ENCODE measurements around the gene FILIP1L.
"Not testable (repeated sequence)": the region's sequence is repeated elsewhere in the genome, so short reads cannot be mapped to it uniquely, and the experiment has no call there.

FILIP1L gene

DNA sequence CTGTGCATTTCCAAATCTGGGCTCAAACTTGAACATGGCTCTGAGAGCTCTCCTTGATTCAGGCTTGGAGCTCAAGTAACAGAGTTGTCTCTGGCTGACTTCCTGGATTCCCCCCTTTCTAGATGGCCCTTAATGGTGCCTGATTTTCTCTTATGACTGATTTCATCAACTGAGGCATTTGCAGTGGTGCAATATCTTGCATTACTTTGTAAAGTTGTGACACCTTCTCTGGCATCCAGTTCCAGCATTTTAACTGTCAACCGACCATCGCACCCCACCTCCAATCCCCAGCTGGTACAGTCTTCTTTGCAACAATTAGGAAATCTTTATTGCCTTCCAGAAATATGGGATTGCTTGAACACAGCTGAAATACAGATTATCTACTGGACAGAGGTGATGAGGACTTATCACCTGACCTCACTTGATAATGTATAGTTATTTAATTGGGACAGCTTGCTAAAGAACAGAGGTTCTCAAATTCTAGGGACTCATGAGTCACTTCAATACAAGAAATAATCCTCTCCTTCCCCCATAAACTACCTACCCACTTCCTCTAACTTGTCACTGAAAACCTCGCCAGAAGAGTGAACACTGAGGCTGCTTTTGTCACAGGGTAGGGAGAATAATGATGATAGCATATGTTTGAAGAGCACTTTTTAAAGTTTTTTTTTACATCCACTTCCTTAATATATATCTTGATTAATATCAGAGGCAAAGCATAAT lies 41.8 kb downstream of the FILIP1L start:
- DNase-seq, result no peak

DNA sequence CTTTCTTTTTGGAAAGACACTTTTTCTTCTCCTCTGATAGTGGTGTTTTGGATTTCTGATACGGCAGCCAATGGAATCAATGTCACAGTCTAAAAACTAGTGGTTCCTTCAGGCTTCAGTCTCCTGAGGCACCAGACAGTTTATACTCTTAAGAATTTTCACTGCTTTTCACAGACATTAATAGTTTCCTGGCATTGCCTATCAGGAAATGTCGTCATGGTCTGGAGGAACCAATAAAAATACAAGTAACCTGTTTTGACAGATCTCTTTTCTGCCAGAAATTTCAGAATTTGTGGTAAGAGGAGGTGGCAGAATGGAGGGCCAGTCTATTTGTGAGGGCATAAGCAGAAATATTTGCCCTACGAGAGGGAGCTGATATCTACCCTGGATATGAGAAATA lies 44.8 kb downstream of the FILIP1L start:
- DNase-seq, result no peak

GRCh38 chr3:100068826-100069225 lies 45.5 kb downstream of the FILIP1L start:
- DNase-seq, result peak; percentile 79

- no peak for DNase-seq
Observed at GRCh38 chr3:100067589-100067988, 46.7 kb downstream of the FILIP1L start.

- no peak for DNase-seq
Observed at GRCh38 chr3:100063929-100064461, 50.3 kb downstream of the FILIP1L start.

DNA sequence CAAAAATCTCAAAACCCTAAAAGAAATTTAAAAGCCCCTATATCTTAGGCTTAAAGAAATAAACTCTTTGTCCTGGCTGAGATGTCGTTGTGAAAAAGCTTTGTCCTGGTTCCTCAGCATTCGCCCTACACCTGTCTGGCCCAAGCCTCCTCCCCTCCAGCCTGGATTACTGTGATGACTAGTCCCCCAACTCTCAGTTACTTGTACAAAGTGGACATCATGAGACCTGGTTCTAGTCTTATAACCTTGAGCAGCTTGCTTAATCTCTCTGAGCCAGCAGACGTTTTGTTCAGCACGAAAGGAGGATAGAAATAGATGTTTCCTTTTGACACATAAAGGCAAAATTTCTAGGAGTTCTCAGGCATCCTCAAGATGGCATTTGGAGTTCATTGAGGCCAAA lies 51.6 kb downstream of the FILIP1L start:
- no peak for DNase-seq

DNA sequence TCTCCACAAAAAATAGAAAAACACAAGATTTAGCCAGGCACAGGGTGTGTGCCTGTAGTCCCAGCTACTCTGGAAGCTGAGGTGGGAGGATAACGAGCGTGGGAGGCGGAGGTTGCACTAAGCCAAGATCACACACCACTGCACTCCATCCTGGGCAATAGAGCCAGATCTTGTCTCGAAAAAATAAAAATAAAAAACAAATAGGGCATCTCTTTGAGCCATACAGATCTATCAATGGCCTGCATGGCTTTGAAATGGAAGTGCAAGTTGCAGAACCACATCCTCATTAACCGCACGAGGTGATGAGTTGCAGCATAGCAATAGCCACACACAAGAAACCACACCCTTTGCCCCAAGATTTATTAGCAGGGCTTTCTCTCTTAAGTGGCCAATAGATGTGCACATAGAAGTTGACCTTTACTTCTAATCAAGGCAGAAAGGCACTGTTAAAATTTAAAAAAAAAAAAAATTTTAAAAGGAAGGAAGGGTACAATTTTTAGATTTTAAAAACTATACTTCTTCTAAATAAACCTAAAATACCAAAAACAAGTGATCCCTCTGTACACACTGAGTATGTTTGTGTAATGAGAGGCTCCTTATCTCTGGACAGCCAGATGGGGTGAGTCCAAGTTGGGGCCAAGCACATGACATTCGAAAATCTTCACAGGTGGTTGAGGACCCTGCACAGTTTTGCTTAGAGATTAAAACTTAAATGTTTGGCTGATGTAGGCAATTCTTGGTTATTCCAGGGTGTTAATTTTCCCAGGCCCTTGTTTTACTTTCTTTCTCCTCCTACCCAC lies 53.4 kb downstream of the FILIP1L start:
- no peak for DNase-seq

DNA sequence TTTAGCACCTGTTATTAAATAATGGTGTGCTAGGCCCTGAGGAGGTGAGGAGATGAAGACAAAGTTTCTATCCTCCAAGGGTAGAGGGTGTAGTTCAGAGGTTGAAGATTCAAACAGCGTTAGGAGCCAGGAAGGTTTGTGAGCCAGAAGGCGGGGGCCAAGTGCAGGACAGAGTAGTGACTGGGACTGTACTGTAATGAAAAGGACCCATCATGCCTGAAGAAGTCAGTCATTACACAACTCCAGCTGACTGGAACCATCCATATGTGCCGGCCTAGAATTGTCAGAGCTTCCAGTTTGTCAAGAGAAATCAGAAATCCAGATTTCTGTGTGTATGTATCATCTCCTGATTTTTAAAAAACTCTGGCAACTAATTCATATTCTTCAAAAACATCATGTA lies 54.8 kb downstream of the FILIP1L start:
- DNase-seq, result no peak

DNA sequence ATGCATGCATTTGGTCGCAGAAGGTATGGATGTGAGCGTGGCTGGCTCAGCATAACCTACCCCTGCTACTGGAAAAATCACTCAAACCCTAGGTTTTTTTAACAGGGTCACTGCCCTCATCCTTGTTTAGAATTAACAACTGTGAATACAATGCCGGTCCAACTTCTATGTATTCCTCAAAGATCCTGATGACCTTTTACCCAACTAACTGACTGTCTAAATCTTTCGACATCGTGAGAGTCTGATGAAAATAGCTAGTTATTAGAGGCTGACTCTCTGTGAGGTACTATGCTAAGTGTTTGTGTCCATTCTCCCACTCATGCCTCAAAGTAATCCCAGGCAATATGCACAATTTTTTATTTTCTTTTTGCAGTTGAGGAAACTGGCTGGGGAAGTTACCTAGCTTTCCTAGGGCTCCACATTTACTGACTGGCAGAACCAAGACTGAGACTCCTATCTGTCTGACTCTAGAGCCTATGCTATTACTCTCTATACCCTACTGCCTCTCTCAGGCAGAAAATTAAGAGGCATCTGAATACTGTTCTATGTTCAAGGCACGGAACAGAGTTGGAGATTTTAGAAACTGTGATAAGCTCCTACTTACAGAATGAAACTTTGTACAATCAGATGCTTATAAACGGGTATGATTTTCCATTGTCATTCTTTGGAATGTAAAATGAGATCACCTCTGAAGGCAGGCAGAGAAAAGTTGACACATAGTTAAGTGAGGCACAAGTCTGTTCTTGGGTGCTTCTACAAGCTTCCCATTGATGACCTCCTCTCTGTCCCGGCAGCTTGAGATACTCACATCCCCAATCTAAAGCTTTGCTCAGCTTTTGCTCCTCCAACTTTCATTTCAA lies 56.4 kb downstream of the FILIP1L start:
- DNase-seq, result no peak

DNA sequence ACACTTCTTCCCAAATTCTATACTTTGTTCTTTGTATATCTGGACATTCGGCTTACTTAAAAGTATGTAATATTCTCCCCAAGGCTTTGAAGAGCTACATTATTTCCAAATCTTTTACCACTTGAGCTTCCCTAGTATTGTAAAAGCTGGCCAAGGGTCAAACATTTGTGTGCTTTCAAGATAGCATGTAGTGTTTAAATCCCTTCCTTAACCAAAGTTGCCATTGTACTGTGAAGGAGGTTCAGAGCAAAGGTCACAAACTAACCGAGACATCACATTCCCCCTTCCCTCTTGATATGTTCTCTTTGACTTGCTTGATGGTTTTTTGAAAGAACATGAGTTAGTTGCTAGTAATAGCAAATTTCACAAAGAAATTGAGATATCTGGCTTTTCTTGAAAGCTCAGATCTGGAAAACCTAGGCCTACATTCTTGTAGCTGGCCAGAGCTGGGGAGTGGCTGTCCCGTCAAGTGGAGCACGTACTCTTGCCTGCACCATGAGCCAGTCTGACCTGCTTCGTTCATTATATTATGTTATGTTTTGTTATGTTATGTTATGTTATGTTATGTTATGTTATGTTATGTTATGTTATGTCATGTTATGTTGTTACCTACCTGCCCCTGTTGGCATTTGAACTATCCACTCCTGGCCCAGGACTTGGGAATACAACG lies 60.2 kb downstream of the FILIP1L start:
- DNase-seq, result no peak

GRCh38 chr3:100051513-100051912 lies 62.8 kb downstream of the FILIP1L start:
- not testable (repeated sequence) for DNase-seq

DNA sequence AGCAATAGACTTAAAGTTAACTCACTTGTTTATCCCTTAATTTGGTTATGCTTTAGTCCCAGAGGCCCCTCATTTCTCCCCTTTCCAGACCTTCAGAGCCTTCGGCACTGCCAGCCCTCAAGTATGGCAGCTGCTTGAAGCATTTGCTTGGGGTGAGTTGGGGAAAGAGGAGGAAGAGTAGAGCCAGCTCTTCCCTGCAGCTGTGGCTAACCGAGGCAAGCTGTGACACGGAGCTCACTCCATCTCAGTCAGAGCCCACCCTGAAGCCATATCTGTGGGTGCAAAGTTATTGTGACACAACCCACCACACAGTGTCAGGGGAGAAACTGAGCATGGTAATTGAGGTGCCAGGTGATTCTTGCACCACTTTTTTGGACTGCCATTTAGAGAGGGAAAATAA lies 66.1 kb downstream of the FILIP1L start:
- no peak for DNase-seq

DNA sequence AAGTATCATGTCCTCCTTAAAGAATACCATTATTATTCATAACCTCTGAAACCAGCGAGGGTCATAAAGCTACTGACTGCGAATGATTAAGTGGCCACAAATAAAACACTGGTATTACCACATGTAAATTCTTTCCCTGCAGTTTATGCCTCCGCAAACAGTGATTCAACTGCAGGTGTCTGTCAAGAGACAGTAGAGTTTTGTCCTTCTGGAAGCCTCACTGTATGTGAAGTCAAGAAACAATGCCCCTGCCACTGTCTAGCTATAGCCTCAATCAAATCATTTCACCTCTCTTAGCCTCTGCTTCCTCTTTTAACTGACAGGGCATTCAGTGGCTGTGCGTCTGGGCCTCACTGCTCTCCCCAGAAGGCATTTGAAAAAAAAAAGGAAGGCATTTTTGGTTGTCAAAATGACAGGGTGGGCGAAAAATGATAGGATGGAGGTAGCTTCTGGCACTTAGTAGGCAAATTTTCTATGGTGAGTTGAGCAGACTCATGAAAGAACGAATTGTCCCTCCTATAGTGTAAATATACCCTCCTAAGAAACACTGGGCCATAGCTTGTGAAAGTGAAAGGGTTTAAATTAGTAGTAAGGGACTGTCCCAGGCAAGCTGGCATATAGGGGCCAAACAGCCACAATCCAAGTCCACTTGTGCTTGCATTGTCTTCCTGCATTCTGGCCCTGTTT lies 66.7 kb downstream of the FILIP1L start:
- no peak for DNase-seq

DNA sequence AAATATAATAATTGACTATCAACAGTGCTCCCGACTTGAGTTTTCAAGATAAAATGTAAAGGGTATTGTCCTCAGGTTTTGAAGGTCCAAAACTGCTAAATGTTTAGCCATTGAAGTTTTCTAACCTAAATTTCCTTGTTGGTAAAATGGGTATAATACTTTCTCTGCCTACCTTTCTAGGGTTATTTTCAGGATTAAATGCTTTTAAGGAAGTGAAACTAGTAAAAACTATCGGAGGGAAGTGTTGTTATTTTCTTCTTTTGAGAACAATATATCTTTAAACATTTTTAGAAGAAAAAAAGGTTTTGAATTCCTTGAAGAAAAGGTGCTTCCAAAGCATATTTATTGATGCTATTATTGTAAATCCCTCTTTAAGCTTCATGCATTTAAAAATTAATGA lies 67.3 kb downstream of the FILIP1L start:
- no peak for DNase-seq

GRCh38 chr3:100045696-100046095 lies 68.6 kb downstream of the FILIP1L start:
- peak; percentile 88 for DNase-seq

DNA sequence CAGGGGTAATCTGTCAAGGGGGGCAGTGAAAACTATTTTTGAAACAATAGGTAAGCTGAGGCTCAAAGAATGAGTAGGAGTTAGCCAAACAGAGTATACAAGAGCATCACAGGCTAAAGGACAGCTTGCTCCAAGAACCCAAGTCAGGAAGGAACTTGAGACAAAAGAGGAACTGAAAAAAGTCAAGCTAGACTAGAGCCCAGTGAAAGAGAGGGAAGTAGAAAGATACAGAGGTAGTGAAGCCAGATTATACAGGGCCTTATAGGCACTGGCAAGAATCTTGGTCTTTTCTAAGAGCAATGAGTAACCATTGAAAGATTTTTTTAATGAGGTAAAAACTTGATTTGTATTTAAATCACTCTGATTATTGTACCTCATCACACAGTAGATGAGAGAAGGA lies 69.9 kb downstream of the FILIP1L start:
- no peak for DNase-seq

DNA sequence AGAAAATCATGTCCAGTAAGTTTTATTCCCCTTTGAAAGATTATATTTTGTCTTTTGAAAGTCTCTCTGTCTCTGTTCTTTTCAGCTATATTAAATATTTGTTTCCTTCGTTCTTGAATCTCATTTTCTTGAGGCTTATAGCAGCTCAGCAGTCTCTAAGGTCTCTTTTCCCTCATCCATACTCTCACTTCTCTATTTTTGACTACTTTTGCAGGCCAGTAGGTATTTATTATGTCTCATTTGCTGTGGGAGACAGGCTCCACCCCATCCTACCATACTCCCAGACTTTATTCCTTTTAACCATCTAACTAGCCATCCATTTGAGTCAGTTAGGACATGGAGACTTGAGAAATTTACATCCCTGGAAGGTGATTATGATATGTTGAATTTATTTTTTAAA lies 71.0 kb downstream of the FILIP1L start:
- no peak for DNase-seq

GRCh38 chr3:100042166-100042981 lies 71.9 kb downstream of the FILIP1L start:
- DNase-seq, result no peak

DNA sequence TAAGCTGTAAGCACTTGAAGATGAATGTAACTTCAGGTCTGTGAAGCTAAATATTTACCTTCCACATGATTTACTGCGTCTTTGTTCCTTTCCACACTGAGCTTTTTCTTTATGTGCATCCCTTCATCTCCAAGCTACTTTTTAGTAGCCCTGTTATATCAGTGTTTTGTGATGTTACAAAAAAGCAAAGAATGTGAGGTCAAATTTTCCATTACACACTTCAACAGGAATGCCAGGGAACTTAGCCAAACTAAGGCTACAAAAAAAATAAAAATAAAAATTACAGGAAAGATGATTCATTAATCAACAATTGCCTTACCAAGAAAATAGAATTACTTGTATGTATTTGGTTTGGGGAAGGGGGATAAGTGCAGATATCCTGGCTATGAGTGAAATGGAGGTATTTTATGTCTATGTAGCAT lies 73.0 kb downstream of the FILIP1L start:
- no peak for DNase-seq

DNA sequence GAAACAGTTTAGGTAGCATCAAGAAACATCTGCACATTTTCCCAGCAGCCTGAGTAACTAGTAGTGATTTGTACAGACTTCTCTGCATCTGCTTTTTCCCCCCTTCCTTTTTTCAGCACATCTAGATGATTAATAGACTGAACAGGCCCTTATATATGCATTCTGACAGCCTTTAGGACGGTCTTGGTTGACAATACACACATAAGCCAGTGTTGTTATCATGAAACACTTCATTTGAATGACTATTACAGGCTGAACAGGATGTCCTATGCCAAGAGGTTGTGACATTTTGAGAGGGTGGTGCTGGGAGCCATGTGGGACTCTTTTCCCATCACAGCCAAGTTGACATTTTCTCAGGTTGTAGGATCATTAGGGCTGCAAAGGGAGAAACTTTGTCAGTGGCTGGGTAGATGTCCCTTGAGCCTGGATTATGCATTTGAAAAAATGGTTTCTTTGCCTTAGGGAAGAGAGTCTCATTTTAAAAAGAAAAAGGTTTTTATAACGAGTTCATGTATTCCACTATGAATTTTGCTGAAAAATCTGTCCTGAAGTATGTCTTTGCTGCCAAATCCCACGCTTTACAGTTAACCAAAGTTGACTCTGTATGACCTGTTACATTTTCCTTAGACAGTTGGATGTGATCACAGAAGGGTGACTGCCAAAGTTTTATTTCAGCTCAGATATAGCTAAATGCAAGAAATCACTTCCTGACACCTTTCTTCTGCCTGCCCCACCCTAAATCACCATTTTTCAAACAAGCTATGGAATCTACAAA lies 73.7 kb downstream of the FILIP1L start:
- DNase-seq, result peak; percentile 62

All from right hindlimb (tissue), 1 donor.